GM23248 (cell line): Measurements from ENCODE around the gene JAK2.

Experiments
- EZH2 ChIP-seq: fragments of 200-600 bp; sonication (generic); IDR thresholded peaks from 2 replicates; pipeline ENCODE4 v1.6.1; 2018; ENCODE audit warnings: antibody characterized with exemption, mild to moderate bottlenecking; ENCODE audit not compliant: insufficient read depth, poor library complexity, severe bottlenecking
- EZH2phosphoT487 ChIP-seq: fragments of 200-600 bp; sonication (generic); IDR thresholded peaks from 2 replicates; pipeline ENCODE4 v1.6.1; 2018; ENCODE audit warnings: antibody characterized with exemption, moderate library complexity, mild to moderate bottlenecking, low read depth; ENCODE audit not compliant: insufficient read depth

GRCh38 chr9:5113523-5113922, 128.5 kb downstream of the JAK2 start:
- TF ChIP-seq EZH2 (no peak), EZH2phosphoT487 (no peak)
